HepG2 (cell line): ENCODE measurements around the gene AEN. TPM values are rescaled to one million over a fixed set of nuclear protein-coding genes. Genes with fewer than 3 reads are reported as not detected.

Source experiments
- AHR ChIP-seq: IDR thresholded peaks from 2 replicates; pipeline ENCODE4 v1.6.1; 2018; ENCODE audit warnings: missing genetic modification reagents, missing compliant biosample characterization
- ATAD3A ChIP-seq: sonication (generic); formaldehyde crosslinking; IDR thresholded peaks from 2 replicates; pipeline ENCODE4 v1.4.0; 2020; ENCODE audit warnings: missing genetic modification reagents
- EED ChIP-seq: sonication (generic); formaldehyde crosslinking; IDR thresholded peaks from 2 replicates; pipeline ENCODE4 v1.5.0; 2020; ENCODE audit warnings: mild to moderate bottlenecking, missing genetic modification reagents
- IKZF4 ChIP-seq: sonication (generic); formaldehyde crosslinking; IDR thresholded peaks from 2 replicates; pipeline ENCODE4 v1.5.1; 2020; ENCODE audit warnings: borderline replicate concordance, mild to moderate bottlenecking, low read depth, missing genetic modification reagents; ENCODE audit errors: not compliant biosample characterization
- KLF16 ChIP-seq, 2 experiments: sonication (generic) in 1 of 2; formaldehyde crosslinking in 1 of 2; IDR thresholded peaks; 2 replicates each; pipeline versions ENCODE4 v1.6.1 to v1.8.0; 2016 to 2023; ENCODE audit warnings: missing genetic modification reagents in 2 of 2, missing compliant biosample characterization in 1 of 2
- MAZ ChIP-seq, 2 experiments: sonication (generic) in 1 of 2; formaldehyde crosslinking in 1 of 2; IDR thresholded peaks; 2 replicates each; pipeline versions ENCODE4 v1.5.0 to v1.6.1; 2012 to 2020; ENCODE audit warnings: low read depth in 2 of 2, mild to moderate bottlenecking in 2 of 2, borderline replicate concordance in 1 of 2, improper control_type of control experiment in 1 of 2, low read length in 1 of 2, missing genetic modification reagents in 1 of 2, moderate library complexity in 1 of 2
- PRPF4 ChIP-seq: fragments of 200-400 bp; formaldehyde crosslinking; IDR thresholded peaks from 2 replicates; pipeline ENCODE4 v1.6.1; 2016; ENCODE audit warnings: low read length, low read depth; ENCODE audit not compliant: poor library complexity, severe bottlenecking
- RARG ChIP-seq: sonication (generic); formaldehyde crosslinking; IDR thresholded peaks from 2 replicates; pipeline ENCODE4 v1.4.0; 2020; ENCODE audit warnings: low read depth, mild to moderate bottlenecking, missing genetic modification reagents
- RBFOX2 ChIP-seq: fragments of 200-400 bp; formaldehyde crosslinking; IDR thresholded peaks from 2 replicates; pipeline ENCODE4 v1.6.1; 2017; ENCODE audit warnings: low read depth, mild to moderate bottlenecking, low read length
- RNF2 ChIP-seq: fragments of 450-650 bp; conservative IDR thresholded peaks from 2 replicates; pipeline ENCODE4 v1.6.1; 2016; ENCODE audit warnings: low read depth
- SNRNP70 ChIP-seq: fragments of 200-400 bp; formaldehyde crosslinking; IDR thresholded peaks from 2 replicates; pipeline ENCODE4 v1.6.1; 2017; ENCODE audit warnings: mild to moderate bottlenecking, low read depth, low read length, moderate library complexity
- ZNF143 ChIP-seq: sonication (generic); formaldehyde crosslinking; IDR thresholded peaks from 2 replicates; pipeline ENCODE4 v1.4.0; 2020; ENCODE audit warnings: missing genetic modification reagents
- ZNF251 ChIP-seq: sonication (generic); formaldehyde crosslinking; IDR thresholded peaks from 2 replicates; pipeline ENCODE4 v1.9.0; 2021; ENCODE audit warnings: mild to moderate bottlenecking, missing genetic modification reagents
- ZNF44 ChIP-seq: sonication (generic); formaldehyde crosslinking; IDR thresholded peaks from 2 replicates; pipeline ENCODE4 v1.5.1; 2020; ENCODE audit warnings: mild to moderate bottlenecking, missing genetic modification reagents
- ZNF75D ChIP-seq: sonication (generic); formaldehyde crosslinking; IDR thresholded peaks from 2 replicates; pipeline ENCODE4 v1.8.1; 2023; ENCODE audit warnings: missing genetic modification reagents, mild to moderate bottlenecking, borderline replicate concordance
- polyA plus RNA-seq, 8 experiments: library from polyadenylated mRNA; depleted of rRNA in 3 of 8; stranded (reverse) in 7 of 8; unstranded in 1 of 8; fragments of >200 nt; fragmentation: Illumina TruSeq in 4 of 8; extraction: Trizol in 4 of 8; gene quantifications; 2 replicates each; pipeline versions ENCODE4 v1.2.1 to v1.2.3, GENCODE V29; 2011 to 2016; ENCODE audit warnings: low read depth in 4 of 8, missing spikeins in 1 of 8, mixed read lengths in 1 of 8; ENCODE audit not compliant: insufficient read depth in 1 of 8
- total RNA-seq, 5 experiments: library from RNA; depleted of rRNA; stranded (reverse); fragments of >200 nt; fragmentation: Illumina TruSeq; extraction: Trizol; gene quantifications; 2 replicates each; pipeline ENCODE4 v1.2.3, GENCODE V29; 2016; ENCODE audit warnings: low read depth in 1 of 5
- TF ChIP-seq, protein P1 (sequence below): sonication (generic); formaldehyde crosslinking; IDR thresholded peaks from 2 replicates; pipeline ENCODE4 v1.9.0; 2021; ENCODE audit warnings: missing genetic modification reagents, mild to moderate bottlenecking, borderline replicate concordance
- TF ChIP-seq, protein P2 (sequence below): sonication (generic); formaldehyde crosslinking; IDR thresholded peaks from 2 replicates; pipeline ENCODE4; 2020; ENCODE audit warnings: missing genetic modification reagents, mild to moderate bottlenecking, borderline replicate concordance
- TF ChIP-seq, protein P3 (sequence below): sonication (generic); formaldehyde crosslinking; IDR thresholded peaks from 2 replicates; pipeline ENCODE4 v1.5.1; 2020; ENCODE audit warnings: mild to moderate bottlenecking, missing genetic modification reagents, moderate library complexity

AEN gene
- total and polyA plus RNA-seq, 2 of the 13 experiments (the other 11 are each of a cell fraction or from before 2014, with no cell fraction given), result 51.3 to 118 TPM

DNA sequence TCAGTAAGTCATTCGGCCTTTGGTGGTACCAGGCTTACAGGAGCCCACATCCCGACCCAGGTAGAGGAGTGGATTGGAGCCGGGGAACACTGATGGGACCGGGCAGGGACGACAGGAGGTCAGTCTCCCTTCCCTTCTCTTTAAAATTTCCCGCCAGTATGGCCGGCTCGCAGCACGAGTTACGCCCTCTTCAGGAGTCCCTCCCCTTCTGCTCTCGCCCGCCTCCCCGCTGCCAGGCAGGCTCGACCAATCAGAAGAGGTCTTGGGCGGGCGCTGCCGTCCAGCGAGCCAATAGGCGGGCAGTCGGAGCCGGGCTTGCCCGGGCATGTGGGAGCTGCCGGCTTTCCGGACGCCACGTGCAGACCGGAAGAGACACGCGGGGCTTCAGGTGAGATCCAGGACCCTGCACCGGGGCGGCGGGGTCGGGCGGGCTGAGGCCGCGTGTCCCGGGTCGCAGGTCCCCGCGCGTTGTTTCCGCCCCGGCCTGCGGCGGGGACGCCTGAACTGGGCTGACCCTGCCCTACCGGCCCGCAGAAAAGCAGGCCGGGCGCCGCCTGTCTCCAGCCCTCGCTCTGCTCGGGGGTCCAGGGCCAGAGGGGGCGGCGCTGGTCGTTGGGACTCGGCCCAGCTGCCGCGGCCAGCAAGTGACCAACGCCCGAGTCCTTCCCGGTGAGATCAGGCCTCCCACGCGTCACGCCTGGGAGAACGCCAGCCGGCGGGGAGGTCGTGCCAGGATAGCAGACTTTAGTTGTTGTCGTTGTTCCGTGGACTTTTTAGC, at the start of gene AEN (continued):
- peak; percentile 60; the same call in 1 of the 2 replicates for TF ChIP-seq EED (CRISPR knock-in tag)
- no peak for TF ChIP-seq ZNF251 (CRISPR knock-in tag)
- TF ChIP-seq, protein P1, sequence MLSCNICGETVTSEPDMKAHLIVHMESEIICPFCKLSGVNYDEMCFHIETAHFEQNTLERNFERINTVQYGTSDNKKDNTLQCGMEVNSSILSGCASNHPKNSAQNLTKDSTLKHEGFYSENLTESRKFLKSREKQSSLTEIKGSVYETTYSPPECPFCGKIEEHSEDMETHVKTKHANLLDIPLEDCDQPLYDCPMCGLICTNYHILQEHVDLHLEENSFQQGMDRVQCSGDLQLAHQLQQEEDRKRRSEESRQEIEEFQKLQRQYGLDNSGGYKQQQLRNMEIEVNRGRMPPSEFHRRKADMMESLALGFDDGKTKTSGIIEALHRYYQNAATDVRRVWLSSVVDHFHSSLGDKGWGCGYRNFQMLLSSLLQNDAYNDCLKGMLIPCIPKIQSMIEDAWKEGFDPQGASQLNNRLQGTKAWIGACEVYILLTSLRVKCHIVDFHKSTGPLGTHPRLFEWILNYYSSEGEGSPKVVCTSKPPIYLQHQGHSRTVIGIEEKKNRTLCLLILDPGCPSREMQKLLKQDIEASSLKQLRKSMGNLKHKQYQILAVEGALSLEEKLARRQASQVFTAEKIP, result no peak
- TF ChIP-seq ATAD3A (CRISPR knock-in tag), result 0 out of 2 replicates have a peak, but pooled peaks have one; percentile 15
- peak; percentile 91 for TF ChIP-seq RNF2
- TF ChIP-seq, protein P2, sequence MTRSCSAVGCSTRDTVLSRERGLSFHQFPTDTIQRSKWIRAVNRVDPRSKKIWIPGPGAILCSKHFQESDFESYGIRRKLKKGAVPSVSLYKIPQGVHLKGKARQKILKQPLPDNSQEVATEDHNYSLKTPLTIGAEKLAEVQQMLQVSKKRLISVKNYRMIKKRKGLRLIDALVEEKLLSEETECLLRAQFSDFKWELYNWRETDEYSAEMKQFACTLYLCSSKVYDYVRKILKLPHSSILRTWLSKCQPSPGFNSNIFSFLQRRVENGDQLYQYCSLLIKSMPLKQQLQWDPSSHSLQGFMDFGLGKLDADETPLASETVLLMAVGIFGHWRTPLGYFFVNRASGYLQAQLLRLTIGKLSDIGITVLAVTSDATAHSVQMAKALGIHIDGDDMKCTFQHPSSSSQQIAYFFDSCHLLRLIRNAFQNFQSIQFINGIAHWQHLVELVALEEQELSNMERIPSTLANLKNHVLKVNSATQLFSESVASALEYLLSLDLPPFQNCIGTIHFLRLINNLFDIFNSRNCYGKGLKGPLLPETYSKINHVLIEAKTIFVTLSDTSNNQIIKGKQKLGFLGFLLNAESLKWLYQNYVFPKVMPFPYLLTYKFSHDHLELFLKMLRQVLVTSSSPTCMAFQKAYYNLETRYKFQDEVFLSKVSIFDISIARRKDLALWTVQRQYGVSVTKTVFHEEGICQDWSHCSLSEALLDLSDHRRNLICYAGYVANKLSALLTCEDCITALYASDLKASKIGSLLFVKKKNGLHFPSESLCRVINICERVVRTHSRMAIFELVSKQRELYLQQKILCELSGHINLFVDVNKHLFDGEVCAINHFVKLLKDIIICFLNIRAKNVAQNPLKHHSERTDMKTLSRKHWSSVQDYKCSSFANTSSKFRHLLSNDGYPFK, result peak; percentile 37; the same call in 1 of the 2 replicates
- TF ChIP-seq MAZ (IDR thresholded peaks at IDR 0.05; ENCODE audit: borderline replicate concordance, low read depth, low read length), result no peak
- TF ChIP-seq MAZ (CRISPR knock-in tag; IDR thresholded peaks at IDR 0.05; ENCODE audit: low read depth), result peak; percentile 73
- no peak for TF ChIP-seq PRPF4
- no peak for TF ChIP-seq SNRNP70
- TF ChIP-seq ZNF143 (CRISPR knock-in tag), result peak; percentile 38; the same call in 1 of the 2 replicates
- TF ChIP-seq IKZF4 (CRISPR knock-in tag), result peak; percentile 93
- no peak for TF ChIP-seq RARG (CRISPR knock-in tag)
- no peak for TF ChIP-seq ZNF44 (CRISPR knock-in tag)
- TF ChIP-seq ZNF75D, result no peak
- TF ChIP-seq RBFOX2, result peak; percentile 99
- TF ChIP-seq, protein P3, sequence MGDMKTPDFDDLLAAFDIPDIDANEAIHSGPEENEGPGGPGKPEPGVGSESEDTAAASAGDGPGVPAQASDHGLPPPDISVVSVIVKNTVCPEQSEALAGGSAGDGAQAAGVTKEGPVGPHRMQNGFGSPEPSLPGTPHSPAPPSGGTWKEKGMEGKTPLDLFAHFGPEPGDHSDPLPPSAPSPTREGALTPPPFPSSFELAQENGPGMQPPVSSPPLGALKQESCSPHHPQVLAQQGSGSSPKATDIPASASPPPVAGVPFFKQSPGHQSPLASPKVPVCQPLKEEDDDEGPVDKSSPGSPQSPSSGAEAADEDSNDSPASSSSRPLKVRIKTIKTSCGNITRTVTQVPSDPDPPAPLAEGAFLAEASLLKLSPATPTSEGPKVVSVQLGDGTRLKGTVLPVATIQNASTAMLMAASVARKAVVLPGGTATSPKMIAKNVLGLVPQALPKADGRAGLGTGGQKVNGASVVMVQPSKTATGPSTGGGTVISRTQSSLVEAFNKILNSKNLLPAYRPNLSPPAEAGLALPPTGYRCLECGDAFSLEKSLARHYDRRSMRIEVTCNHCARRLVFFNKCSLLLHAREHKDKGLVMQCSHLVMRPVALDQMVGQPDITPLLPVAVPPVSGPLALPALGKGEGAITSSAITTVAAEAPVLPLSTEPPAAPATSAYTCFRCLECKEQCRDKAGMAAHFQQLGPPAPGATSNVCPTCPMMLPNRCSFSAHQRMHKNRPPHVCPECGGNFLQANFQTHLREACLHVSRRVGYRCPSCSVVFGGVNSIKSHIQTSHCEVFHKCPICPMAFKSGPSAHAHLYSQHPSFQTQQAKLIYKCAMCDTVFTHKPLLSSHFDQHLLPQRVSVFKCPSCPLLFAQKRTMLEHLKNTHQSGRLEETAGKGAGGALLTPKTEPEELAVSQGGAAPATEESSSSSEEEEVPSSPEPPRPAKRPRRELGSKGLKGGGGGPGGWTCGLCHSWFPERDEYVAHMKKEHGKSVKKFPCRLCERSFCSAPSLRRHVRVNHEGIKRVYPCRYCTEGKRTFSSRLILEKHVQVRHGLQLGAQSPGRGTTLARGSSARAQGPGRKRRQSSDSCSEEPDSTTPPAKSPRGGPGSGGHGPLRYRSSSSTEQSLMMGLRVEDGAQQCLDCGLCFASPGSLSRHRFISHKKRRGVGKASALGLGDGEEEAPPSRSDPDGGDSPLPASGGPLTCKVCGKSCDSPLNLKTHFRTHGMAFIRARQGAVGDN, result peak; percentile 97
- peak; percentile 30; the same call in 1 of the 2 replicates for TF ChIP-seq AHR (CRISPR knock-in tag)
- TF ChIP-seq KLF16 (CRISPR knock-in tag; IDR thresholded peaks at IDR 0.05), result peak in 1 of 2 experiments; percentile 71; a peak in 1 of 4 replicates
